Sigmoid colon (tissue), 3 donors: ENCODE data around the gene RASGRF2.

ENCODE experiments used
- CTCF ChIP-seq, 4 experiments: fragments of 450-650 bp in 3 of 4; fragments of 200-600 bp in 1 of 4; IDR thresholded peaks; one replicate each; pipeline ENCODE4 v1.5.1; 2016 to 2019; ENCODE audit warnings: antibody characterized with exemption in 4 of 4, mild to moderate bottlenecking in 3 of 4, moderate library complexity in 2 of 4
- POLR2A ChIP-seq, 2 donors: fragments of 450-650 bp; IDR thresholded peaks; one replicate each; pipeline ENCODE4 v1.6.1; 2016; ENCODE audit warnings: antibody characterized with exemption in 2 of 2, mild to moderate bottlenecking in 2 of 2, moderate library complexity in 2 of 2

- TF ChIP-seq CTCF (IDR thresholded peaks at IDR 0.05) = no peak
- no peak for TF ChIP-seq POLR2A (IDR thresholded peaks at IDR 0.05)
These were observed 292.7 kb downstream of the RASGRF2 start for GRCh38 chr5:81252904-81253303.
